SK-N-SH treated with all-trans-retinoic acid at 6 μM for 48 hours (cell line): ENCODE measurements around the gene ARHGAP26.
"Not testable (repeated sequence)": the region's sequence is repeated elsewhere in the genome, so short reads cannot be mapped to it uniquely, and the experiment has no call there.

ENCODE experiments used
- CSDC2 ChIP-seq: fragments of 250-450 bp; sonication (Bioruptor Pico); IDR thresholded peaks from 2 replicates; pipeline ENCODE4 v1.5.0; 2020; ENCODE audit warnings: mild to moderate bottlenecking, moderate library complexity
- ESRRG ChIP-seq: fragments of 250-450 bp; sonication (Bioruptor Pico); IDR thresholded peaks from 2 replicates; pipeline ENCODE4 v1.6.1; 2021; ENCODE audit warnings: mild to moderate bottlenecking
- OSR1 ChIP-seq: fragments of 250-450 bp; sonication (Bioruptor Pico); IDR thresholded peaks from 2 replicates; pipeline ENCODE4 v1.8.0; 2022; ENCODE audit warnings: moderate library complexity, mild to moderate bottlenecking, inconsistent platforms
- SNAI2 ChIP-seq: fragments of 250-450 bp; sonication (Bioruptor Pico); IDR thresholded peaks from 2 replicates; pipeline ENCODE4 v1.5.0; 2020; ENCODE audit warnings: mild to moderate bottlenecking, moderate library complexity
- ZFP3 ChIP-seq: fragments of 250-450 bp; sonication (Bioruptor Pico); IDR thresholded peaks from 2 replicates; pipeline ENCODE4 v1.5.0; 2020; ENCODE audit warnings: mild to moderate bottlenecking, moderate library complexity
- TF ChIP-seq, protein P1 (sequence below): fragments of 250-450 bp; sonication (Bioruptor Pico); IDR thresholded peaks from 2 replicates; pipeline ENCODE4 v1.8.0; 2021; ENCODE audit warnings: low read depth, mild to moderate bottlenecking, moderate library complexity, borderline replicate concordance

DNA sequence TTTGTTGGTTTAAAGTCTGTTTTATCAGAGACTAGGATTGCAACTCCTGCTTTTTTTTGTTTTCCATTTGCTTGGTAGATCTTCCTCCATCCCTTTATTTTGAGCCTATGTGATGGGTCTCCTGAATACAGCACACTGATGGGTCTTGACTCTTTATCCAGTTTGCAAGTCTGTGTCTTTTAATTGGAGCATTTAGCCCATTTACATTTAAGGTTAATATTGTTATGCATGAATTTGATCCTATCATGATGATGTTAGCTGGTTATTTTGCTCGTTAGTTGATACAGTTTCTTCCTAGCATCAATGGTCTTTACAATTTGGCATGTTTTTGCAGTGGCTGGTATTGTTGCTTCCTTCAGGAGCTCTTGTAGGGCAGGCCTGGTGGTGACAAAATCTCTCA lies 219.1 kb downstream of the ARHGAP26 start:
- not testable (repeated sequence) for TF ChIP-seq ZFP3, CSDC2, SNAI2, OSR1, ESRRG (CRISPR knock-in tag)
- TF ChIP-seq, protein P1, sequence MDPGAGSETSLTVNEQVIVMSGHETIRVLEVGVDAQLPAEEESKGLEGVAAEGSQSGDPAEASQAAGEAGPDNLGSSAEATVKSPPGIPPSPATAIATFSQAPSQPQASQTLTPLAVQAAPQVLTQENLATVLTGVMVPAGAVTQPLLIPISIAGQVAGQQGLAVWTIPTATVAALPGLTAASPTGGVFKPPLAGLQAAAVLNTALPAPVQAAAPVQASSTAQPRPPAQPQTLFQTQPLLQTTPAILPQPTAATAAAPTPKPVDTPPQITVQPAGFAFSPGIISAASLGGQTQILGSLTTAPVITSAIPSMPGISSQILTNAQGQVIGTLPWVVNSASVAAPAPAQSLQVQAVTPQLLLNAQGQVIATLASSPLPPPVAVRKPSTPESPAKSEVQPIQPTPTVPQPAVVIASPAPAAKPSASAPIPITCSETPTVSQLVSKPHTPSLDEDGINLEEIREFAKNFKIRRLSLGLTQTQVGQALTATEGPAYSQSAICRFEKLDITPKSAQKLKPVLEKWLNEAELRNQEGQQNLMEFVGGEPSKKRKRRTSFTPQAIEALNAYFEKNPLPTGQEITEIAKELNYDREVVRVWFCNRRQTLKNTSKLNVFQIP: not testable (repeated sequence)
